Uterus (tissue), 4 donors: ENCODE results near the gene SYT11. TPM values are rescaled to one million over a fixed set of nuclear protein-coding genes. Genes with fewer than 3 reads are reported as not detected.

ENCODE experiments used
- DNase-seq, 2 donors: peaks; one replicate each; pipeline ENCODE4 v3.0.0-alpha.2; 2019 to 2020
- H3K27ac ChIP-seq, 2 donors: fragments of 200-600 bp; sonication (generic); 1 replicate in 1 of 2; 2 replicates in 1 of 2; pipeline ENCODE4 v1.5.1; 2016 to 2018
- H3K27me3 ChIP-seq, 2 donors: fragments of 200-600 bp; sonication (generic); one replicate each; pipeline ENCODE4 v1.5.1; 2018 to 2019; ENCODE audit warnings: control low read depth in 1 of 2
- H3K36me3 ChIP-seq, 2 donors: fragments of 200-600 bp; sonication (generic); one replicate each; pipeline ENCODE4 v1.5.1; 2019; ENCODE audit warnings: control low read depth in 1 of 2
- H3K4me1 ChIP-seq, 2 donors: fragments of 200-600 bp; sonication (generic); one replicate each; pipeline ENCODE4 v1.5.1; 2018 to 2019; ENCODE audit warnings: control low read depth in 1 of 2
- H3K4me3 ChIP-seq, 2 donors: fragments of 200-600 bp; sonication (generic); 1 replicate in 1 of 2; 2 replicates in 1 of 2; pipeline ENCODE4 v1.5.1; 2018 to 2019; ENCODE audit warnings: mild to moderate bottlenecking in 1 of 2
- H3K9me3 ChIP-seq, 2 donors: fragments of 200-600 bp; sonication (generic); one replicate each; pipeline ENCODE4 v1.5.1; 2019; ENCODE audit warnings: control low read depth in 1 of 2
- CTCF ChIP-seq, 4 experiments: fragments of 200-600 bp in 2 of 4; fragments of 450-650 bp in 2 of 4; sonication (generic) in 2 of 4; IDR thresholded peaks; one replicate each; pipeline ENCODE4 v1.5.1; 2016 to 2019; ENCODE audit warnings: antibody characterized with exemption in 4 of 4, mild to moderate bottlenecking in 2 of 4, moderate library complexity in 1 of 4
- POLR2A ChIP-seq, 2 donors: fragments of 450-650 bp; IDR thresholded peaks; one replicate each; pipeline ENCODE4 v1.6.1; 2016; ENCODE audit warnings: antibody characterized with exemption in 2 of 2, mild to moderate bottlenecking in 1 of 2, moderate library complexity in 1 of 2
- intact Hi-C: fragments of 100-400 bp; cut with DNase I; formaldehyde crosslinking; loops from one replicate; pipeline ENCODE4 v1.15.1; 2023; ENCODE audit warnings: low total_unique reads
- total RNA-seq, 4 donors: library from RNA; depleted of rRNA in 3 of 4; stranded (reverse); fragments of >200 nt in 3 of 4; gene quantifications; one replicate each; pipeline versions ENCODE4 v1.1.0 to v1.2.4, GENCODE V29; 2014 to 2023
- donor health status: DM: yes; HTN: yes; CAD: no.

Gene SYT11
- total RNA-seq, 4 donors from 2014 or later, result 12.8 to 70.5 (median 24.3) TPM

GRCh38 chr1:155931332-155932038 is 72.1 kb downstream of the SYT11 start:
- TF ChIP-seq CTCF (IDR thresholded peaks at IDR 0.05) (no peak), POLR2A (IDR thresholded peaks at IDR 0.05) (no peak)
- intact Hi-C loops, result no loop called here
- no peaks in the 10 kb centered on the region for H3K36me3 ChIP-seq

DNA sequence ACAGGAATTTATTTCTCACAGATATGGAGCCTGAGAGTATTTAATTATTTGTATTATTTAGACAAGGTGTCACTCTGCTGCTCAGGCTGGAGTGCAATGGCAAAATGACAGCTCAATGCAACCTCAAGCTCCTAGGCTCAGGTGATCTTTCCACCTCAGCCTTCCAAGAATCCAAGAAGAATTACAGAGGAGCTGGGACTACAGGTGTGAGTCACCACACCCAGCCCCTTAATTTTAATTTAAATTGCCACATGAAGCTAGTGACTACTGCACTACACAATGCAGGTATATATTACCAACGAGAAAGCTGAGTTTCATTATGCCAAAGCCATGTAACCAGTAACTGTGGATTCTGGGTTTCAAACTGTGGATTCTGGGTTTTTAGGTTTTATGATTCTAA is 72.7 kb downstream of the SYT11 start:
- TF ChIP-seq CTCF (IDR thresholded peaks at IDR 0.05) (no peak), POLR2A (IDR thresholded peaks at IDR 0.05) (no peak)
- Histone ChIP-seq H3K4me3 (no peak overlapping the region), H3K27me3 (no peaks in the 10 kb centered on the region), H3K36me3 (no peaks in the 10 kb centered on the region), H3K4me1 (peaks cover 17 to 28% of the 10 kb centered on the region in 2 donors), H3K27ac (no peak overlapping the region), H3K9me3 (no peaks in the 10 kb centered on the region)
- no peak for DNase-seq
- intact Hi-C loops, result no loop called here

More at GRCh38 chr1:155931332-155932038, 72.1 kb downstream of the SYT11 start:
- Histone ChIP-seq H3K27me3 (no peaks in the 10 kb centered on the region), H3K27ac (no peak overlapping the region), H3K9me3 (no peaks in the 10 kb centered on the region), H3K4me1 (peaks cover 17 to 28% of the 10 kb centered on the region in 2 donors), H3K4me3 (no peak overlapping the region)
- no peak for DNase-seq

- Histone ChIP-seq H3K27ac (peak overlapping the region in 1 of 2 donors; percentile 93), H3K9me3 (no peaks in the 10 kb centered on the region), H3K36me3 (no peaks in the 10 kb centered on the region), H3K4me3 (no peak overlapping the region), H3K4me1 (peaks cover 17 to 28% of the 10 kb centered on the region in 2 donors), H3K27me3 (no peaks in the 10 kb centered on the region)
- intact Hi-C loops, result no loop called here
- TF ChIP-seq CTCF (IDR thresholded peaks at IDR 0.05) (no peak), POLR2A (IDR thresholded peaks at IDR 0.05) (no peak)
- DNase-seq, result no peak
These were observed 73.1 kb downstream of the SYT11 start for GRCh38 chr1:155932487-155932886.

DNA sequence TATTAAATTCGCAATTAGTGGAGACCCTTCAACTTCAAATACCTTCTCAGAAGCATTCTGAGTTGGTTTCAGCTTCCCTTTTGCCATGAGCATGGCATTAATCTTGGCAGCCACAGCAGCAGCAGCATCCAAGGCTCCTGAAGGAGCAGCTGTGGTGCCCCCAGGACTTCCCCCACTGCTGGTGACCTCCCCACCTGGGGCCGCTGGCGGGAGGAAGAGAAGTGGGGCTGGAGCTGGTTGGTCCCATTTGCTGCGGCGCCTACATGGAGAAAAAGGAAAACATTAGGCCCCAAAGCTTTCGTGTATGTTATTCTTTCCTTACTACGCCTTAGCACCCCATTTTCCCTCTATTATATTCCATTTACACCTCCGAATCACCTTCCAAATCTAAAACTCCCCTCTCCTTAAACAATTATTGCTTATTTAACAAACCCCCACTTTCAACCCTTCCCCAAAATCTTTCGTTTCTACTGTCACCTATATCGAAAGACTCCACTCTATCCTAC is 74.3 kb downstream of the SYT11 start:
- intact Hi-C loops, result no loop called here
- no peaks in the 10 kb centered on the region for H3K9me3 ChIP-seq

More for the DNA sequence above, 74.3 kb downstream of the SYT11 start:
- TF ChIP-seq CTCF (IDR thresholded peaks at IDR 0.05) (no peak), POLR2A (IDR thresholded peaks at IDR 0.05) (no peak)
- Histone ChIP-seq H3K36me3 (no peaks in the 10 kb centered on the region), H3K27me3 (no peaks in the 10 kb centered on the region), H3K4me1 (peaks cover 17 to 28% of the 10 kb centered on the region in 2 donors), H3K27ac (peak overlapping the region; percentile 93 to 96), H3K4me3 (peak overlapping the region; percentile 69 to 98)
- DNase-seq, result no peak
